Fibroblast of villous mesenchyme (primary cell): ENCODE measurements around the gene PTPRK. TPM values are rescaled to one million over a fixed set of nuclear protein-coding genes. Genes with fewer than 3 reads are reported as not detected.

Experiments used
- DNase-seq: peaks from one replicate; pipeline ENCODE4 v3.0.0-alpha.2; 2010; ENCODE audit warnings: low read depth
- H3K4me3 ChIP-seq: 2 replicates; pipeline ENCODE4 v1.5.1; 2011; ENCODE audit warnings: low read depth, mild to moderate bottlenecking, low read length
- total RNA-seq: library from RNA; depleted of rRNA; stranded (reverse); fragments of >200 nt; gene quantifications from 2 replicates; pipeline ENCODE4 v1.2.3, GENCODE V29; 2012
- TF ChIP-seq, protein P1 (sequence below): IDR thresholded peaks from 2 replicates; pipeline ENCODE4 v1.5.1; 2012; ENCODE audit warnings: low read depth, mild to moderate bottlenecking, low read length; ENCODE audit not compliant: insufficient read depth

The PTPRK gene
- total RNA-seq, 1 donor = 70.0 TPM

DNA sequence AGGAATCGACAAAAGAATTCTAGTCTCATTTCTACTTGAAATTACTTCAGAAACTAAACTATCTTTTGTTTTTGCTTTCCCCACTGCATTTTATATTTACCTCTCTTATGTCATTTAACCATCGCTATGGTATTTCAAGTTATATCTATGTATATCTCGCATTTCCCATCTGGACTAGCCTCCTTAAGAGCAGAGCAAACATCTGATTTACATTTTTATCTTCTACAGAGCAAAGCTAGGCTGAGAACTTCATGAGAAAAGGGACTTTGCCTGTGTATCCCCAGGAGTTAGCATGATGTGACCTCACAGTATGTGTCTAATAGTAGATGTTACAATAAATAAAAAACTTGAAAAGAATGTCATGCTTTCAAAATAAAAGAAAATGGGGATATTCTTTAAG is 201.2 kb downstream of the PTPRK start:
- no peak for DNase-seq
- TF ChIP-seq, protein P1, sequence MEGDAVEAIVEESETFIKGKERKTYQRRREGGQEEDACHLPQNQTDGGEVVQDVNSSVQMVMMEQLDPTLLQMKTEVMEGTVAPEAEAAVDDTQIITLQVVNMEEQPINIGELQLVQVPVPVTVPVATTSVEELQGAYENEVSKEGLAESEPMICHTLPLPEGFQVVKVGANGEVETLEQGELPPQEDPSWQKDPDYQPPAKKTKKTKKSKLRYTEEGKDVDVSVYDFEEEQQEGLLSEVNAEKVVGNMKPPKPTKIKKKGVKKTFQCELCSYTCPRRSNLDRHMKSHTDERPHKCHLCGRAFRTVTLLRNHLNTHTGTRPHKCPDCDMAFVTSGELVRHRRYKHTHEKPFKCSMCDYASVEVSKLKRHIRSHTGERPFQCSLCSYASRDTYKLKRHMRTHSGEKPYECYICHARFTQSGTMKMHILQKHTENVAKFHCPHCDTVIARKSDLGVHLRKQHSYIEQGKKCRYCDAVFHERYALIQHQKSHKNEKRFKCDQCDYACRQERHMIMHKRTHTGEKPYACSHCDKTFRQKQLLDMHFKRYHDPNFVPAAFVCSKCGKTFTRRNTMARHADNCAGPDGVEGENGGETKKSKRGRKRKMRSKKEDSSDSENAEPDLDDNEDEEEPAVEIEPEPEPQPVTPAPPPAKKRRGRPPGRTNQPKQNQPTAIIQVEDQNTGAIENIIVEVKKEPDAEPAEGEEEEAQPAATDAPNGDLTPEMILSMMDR = no peak

DNA sequence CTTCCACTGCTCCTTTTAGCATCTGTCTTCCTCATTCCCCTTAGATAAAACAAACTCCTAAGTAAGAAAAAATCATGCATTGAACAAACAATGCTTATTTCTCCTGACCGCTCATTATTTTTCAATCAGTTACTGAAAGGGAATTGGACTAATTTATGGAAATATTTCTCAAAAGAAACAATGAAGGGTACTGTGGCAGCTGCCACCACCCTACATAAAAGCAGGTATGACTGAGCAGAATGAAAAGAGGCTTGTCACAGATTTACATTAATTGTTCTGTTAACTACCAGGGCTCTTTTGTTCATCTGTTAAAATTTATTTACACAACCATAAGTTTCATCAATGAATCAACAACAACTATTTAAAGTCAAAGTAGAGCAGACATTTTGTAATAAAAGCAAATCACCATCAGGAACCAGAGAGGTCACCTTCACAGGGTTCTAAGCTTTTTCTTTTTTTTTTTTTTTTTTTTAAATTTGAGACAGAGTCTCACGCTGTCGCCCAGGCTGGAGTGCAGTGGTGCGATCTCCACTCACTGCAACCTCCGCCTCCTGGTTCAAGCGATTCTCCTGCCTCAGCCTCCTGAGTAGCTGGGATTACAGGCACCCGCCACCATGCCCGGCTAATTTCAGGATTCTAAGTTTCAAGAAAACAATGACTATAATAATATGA is 204.0 kb downstream of the PTPRK start:
- no peak for DNase-seq
- H3K4me3 ChIP-seq = no peak overlapping the region
- TF ChIP-seq, protein P1 = no peak

More for the DNA sequence above, 201.2 kb downstream of the PTPRK start:
- H3K4me3 ChIP-seq = no peak overlapping the region

DNA sequence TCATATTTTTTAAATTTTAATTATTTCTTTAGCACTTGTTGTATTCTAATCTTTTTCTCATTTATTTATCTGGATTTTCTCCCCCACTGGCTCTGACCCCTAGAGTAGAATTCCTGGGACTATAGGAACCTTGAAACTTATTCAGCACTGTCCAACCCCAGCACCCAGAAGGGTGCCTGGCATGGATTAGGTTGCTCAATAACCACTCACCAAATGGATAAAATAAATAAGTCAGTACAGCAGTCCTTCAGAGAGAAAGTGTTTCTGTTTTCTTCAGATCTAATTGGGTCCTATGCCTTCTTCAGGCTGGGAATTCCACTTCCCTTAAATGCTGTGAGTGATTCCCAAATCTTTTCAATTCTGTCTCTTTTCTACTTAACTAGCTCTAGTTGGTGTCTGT is 206.2 kb downstream of the PTPRK start:
- H3K4me3 ChIP-seq = no peak overlapping the region
- DNase-seq = no peak
- TF ChIP-seq, protein P1 = no peak

DNA sequence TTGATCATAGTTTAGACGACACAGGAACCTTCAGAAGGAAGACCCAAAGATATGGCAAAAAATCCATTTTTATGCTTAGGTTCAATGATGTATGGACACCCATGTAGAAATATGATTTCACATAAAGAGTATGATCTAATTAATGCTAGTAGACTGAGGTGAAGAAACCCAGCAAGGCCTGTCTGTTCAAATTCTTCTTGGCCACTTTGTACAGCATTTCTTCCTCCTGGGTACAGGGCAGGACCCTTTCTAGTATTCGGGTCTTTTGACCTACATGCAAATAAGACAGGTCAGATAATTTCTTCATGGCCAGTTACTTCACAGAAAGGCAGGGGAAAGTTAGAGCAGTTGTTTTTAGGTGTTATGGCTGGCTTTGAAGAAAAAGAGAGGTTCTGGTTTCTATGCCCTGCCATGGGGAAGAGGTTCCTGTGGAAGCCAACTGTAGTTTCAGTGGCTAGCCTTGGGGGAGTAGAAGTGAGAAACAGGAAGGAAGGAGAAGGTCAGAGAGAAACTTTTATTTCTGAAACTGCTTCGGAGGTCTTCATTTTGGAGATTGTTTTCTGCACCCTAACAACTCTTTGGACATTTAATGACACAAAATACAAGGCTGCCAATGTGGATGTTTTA is 208.3 kb downstream of the PTPRK start:
- TF ChIP-seq, protein P1 = no peak
- no peak for DNase-seq
- H3K4me3 ChIP-seq = no peak overlapping the region

DNA sequence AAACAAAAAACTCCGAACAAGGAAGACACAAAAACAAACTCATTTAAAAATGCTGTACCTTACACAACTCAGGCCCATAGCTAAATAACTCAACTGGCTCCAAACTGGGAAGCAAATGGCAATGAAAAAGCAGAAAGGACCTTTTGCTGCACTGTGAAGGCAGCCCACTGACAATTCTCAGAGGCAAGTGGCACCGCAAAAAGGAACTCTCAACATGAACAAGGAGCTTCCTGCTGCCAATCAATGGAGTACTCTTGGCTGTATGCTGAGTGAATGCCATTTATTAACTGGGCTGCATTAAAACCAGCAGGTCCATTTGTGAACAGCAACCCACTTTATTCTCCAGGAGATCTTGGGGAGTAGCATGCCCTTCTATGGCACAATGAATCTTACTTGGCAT is 209.9 kb downstream of the PTPRK start:
- DNase-seq = no peak
- H3K4me3 ChIP-seq = no peak overlapping the region
- TF ChIP-seq, protein P1 = no peak

- TF ChIP-seq, protein P1 = no peak
- no peak for DNase-seq
- no peak overlapping the region for H3K4me3 ChIP-seq
Measured at GRCh38 chr6:128307671-128308070, 212.7 kb downstream of the PTPRK start.
